PC-9 (cell line): ENCODE measurements around the gene NUDCD2. TPM values are rescaled to one million over a fixed set of nuclear protein-coding genes. Genes with fewer than 3 reads are reported as not detected.

Experiments used
- Bru-seq: library from RNA; stranded (reverse); fragments of 400-500 nt; gene quantifications from one replicate; lab custom pipeline; 2021; lab: Mats Ljungman, UMichigan
- BruChase-seq, 2 experiments: library from RNA; stranded (reverse); fragments of 400-500 nt; gene quantifications; one replicate each; lab custom pipeline; 2021; lab: Mats Ljungman, UMichigan
- BruUV-seq: library from RNA; stranded (reverse); fragments of 400-500 nt; replicated peaks from 2 replicates; lab custom pipeline; 2021; lab: Mats Ljungman, UMichigan
- CTCF ChIA-PET: fragments of 300-600 bp; sonication (Branson Sonifier 250); formaldehyde crosslinking; loops from one replicate; lab custom pipeline; 2022; ENCODE audit warnings: antibody characterized with exemption; lab: Charles Lee
- POLR2A ChIA-PET: fragments of 300-600 bp; sonication (Branson Sonifier 250); formaldehyde crosslinking; loops from one replicate; lab custom pipeline; 2022; ENCODE audit warnings: antibody characterized with exemption; ENCODE audit not compliant: unreplicated experiment; lab: Charles Lee
- DNase-seq, 2 experiments: peaks; one replicate each; pipeline versions ENCODE4 v3.0.0 to v3.0.0-alpha.2; 2015 to 2022; ENCODE audit warnings: mixed read lengths in 1 of 2
- H2AFZ ChIP-seq: fragments of 200-600 bp; sonication (generic); 2 replicates; pipeline ENCODE4 v1.8.1; 2017; ENCODE audit warnings: antibody characterized with exemption
- H3F3A ChIP-seq: fragments of 200-600 bp; sonication (generic); 2 replicates; pipeline ENCODE4 v1.8.1; 2017; ENCODE audit warnings: antibody characterized with exemption, mild to moderate bottlenecking, low read depth; ENCODE audit not compliant: insufficient read depth
- H3K27ac ChIP-seq: fragments of 200-600 bp; sonication (generic); 2 replicates; pipeline ENCODE4 v1.6.1; 2016; ENCODE audit warnings: mixed run types
- H3K27me3 ChIP-seq: fragments of 200-600 bp; sonication (generic); 2 replicates; pipeline ENCODE4 v1.6.1; 2016; ENCODE audit warnings: low read depth, mixed run types; ENCODE audit not compliant: insufficient read depth
- H3K36me3 ChIP-seq: fragments of 200-600 bp; sonication (generic); 2 replicates; pipeline ENCODE4 v1.6.1; 2016; ENCODE audit warnings: low read depth, mixed run types
- H3K4me1 ChIP-seq: fragments of 200-600 bp; sonication (generic); replicated peaks from 2 replicates; pipeline ENCODE4 v1.6.1; 2016; ENCODE audit warnings: mixed run types; ENCODE audit not compliant: insufficient read depth
- H3K4me2 ChIP-seq: fragments of 200-600 bp; sonication (generic); 2 replicates; pipeline ENCODE4 v1.6.1; 2017; ENCODE audit warnings: mixed run types
- H3K4me3 ChIP-seq: fragments of 200-600 bp; sonication (generic); 2 replicates; pipeline ENCODE4 v1.6.1; 2016; ENCODE audit warnings: mixed run types
- H3K79me2 ChIP-seq: fragments of 200-600 bp; sonication (generic); 2 replicates; pipeline ENCODE4 v1.6.1; 2017; ENCODE audit warnings: low read depth, mixed run types
- H3K9me2 ChIP-seq: fragments of 200-600 bp; sonication (generic); 2 replicates; pipeline ENCODE4 v1.8.1; 2017; ENCODE audit warnings: mild to moderate bottlenecking; ENCODE audit not compliant: insufficient read depth
- H3K9me3 ChIP-seq: fragments of 200-600 bp; sonication (generic); 2 replicates; pipeline ENCODE4 v1.8.1; 2016; ENCODE audit warnings: low read depth; ENCODE audit not compliant: insufficient read depth
- H4K20me1 ChIP-seq: fragments of 200-600 bp; sonication (generic); 2 replicates; pipeline ENCODE4 v1.8.1; 2017; ENCODE audit not compliant: insufficient read depth
- CTCF ChIP-seq: fragments of 200-600 bp; sonication (generic); conservative IDR thresholded peaks from 2 replicates; pipeline ENCODE4 v1.6.1; 2017; ENCODE audit warnings: mixed run types, antibody characterized with exemption, mild to moderate bottlenecking, moderate library complexity
- EZH2 ChIP-seq: fragments of 200-600 bp; sonication (generic); IDR thresholded peaks from 2 replicates; pipeline ENCODE4 v1.8.0; 2017; ENCODE audit warnings: antibody characterized with exemption, low read depth
- intact Hi-C: fragments of 100-400 bp; cut with micrococcal nuclease; formaldehyde crosslinking; loops from one replicate; pipeline ENCODE4 v1.10.0; 2022; ENCODE audit not compliant: unreplicated experiment
- long read RNA-seq: library from polyadenylated mRNA; stranded (forward); transcript quantifications from one replicate; pipeline ENCODE4 v2.0.0, GENCODE V29; 2022
- total RNA-seq: library from RNA; stranded (reverse); gene quantifications from 2 replicates; pipeline ENCODE4 v1.2.3, GENCODE V29; 2021

Gene NUDCD2
- total RNA-seq (68.6 and 71.6 TPM in 2 replicates), Bru-seq, nascent RNA (percentile 80 among the genes with signal in this experiment), BruChase-seq, experiment 1, labeled RNA remaining after a 2-hour chase (percentile 71 among the genes with signal in this experiment), BruChase-seq, experiment 2, labeled RNA remaining after a 6-hour chase (percentile 82 among the genes with signal in this experiment)
- long read RNA-seq, full-length matches to known transcripts = 259 of 287 reads
- long read RNA-seq, partial matches to known transcripts = 7 of 287 reads
- long read RNA-seq, other reads (novel, unspliced or antisense) = 21 of 287 reads

GRCh38 chr5:163459819-163460561 is at the start of gene NUDCD2:
Gene NUDCD2 (minus strand): TSS chr5:163460102. CDS start chr5:163460050, 52 bp downstream.
- POLR2A ChIA-PET = interaction anchor here (0.6 to 2.6 kb wide), 9 partner anchors 14 to 535 kb away, joined by 3 to 38 read pairs (median 6); partner anchors contain the start of genes CCNG1 and MAT2B
- H3K36me3 ChIP-seq = peaks cover 6% of the 10 kb centered on the region
- H3K4me3 ChIP-seq = peak within 1 kb of the TSS; percentile 97
- H3K4me1 ChIP-seq = peaks cover 36% of the 10 kb centered on the region
- no peaks in the 10 kb centered on the region for H3K9me3 ChIP-seq
- peak within 1 kb of the TSS; percentile 98 for H3K4me2 ChIP-seq
- H3F3A ChIP-seq = peaks cover 32% of the 10 kb centered on the region
- H2AFZ ChIP-seq = peak within 1 kb of the TSS; percentile 93
- BruUV-seq = no TSS peak
- TF ChIP-seq CTCF (no peak; the same call in 1 of the 2 replicates), EZH2 (no peak)
- H4K20me1 ChIP-seq = no peaks in the 10 kb centered on the region
- no peaks in the 10 kb centered on the region for H3K9me2 ChIP-seq
- DNase-seq = peak; percentile 91 to 96
- peaks cover 71% of the 10 kb centered on the region for H3K79me2 ChIP-seq
- H3K27ac ChIP-seq = peak within 1 kb of the TSS; percentile 95
- intact Hi-C loops = loop anchor here (1.0 to 2.0 kb wide), 2 partner anchors 23 to 45 kb away; partner anchors contain the start of genes CCNG1 and MAT2B
- CTCF ChIA-PET = interaction anchor here (0.6 to 1.2 kb wide), 4 partner anchors 9 to 1493 kb away, joined by 3 to 13 read pairs (median 6); no protein-coding TSS in a partner anchor
- no peaks in the 10 kb centered on the region for H3K27me3 ChIP-seq

GRCh38 chr5:163509291-163509951 is 49.5 kb upstream of the NUDCD2 start:
- Histone ChIP-seq H3K27me3 (no peaks in the 10 kb centered on the region), H3K79me2 (peaks cover 66% of the 10 kb centered on the region), H3F3A (peaks cover 6% of the 10 kb centered on the region), H4K20me1 (0 out of 2 replicates have a peak, but pooled peaks cover 18% of the 10 kb centered on the region), H2AFZ (no peak overlapping the region), H3K9me2 (no peaks in the 10 kb centered on the region), H3K36me3 (peaks cover 13% of the 10 kb centered on the region; the same call in 1 of the 2 replicates), H3K4me1 (peaks cover 9% of the 10 kb centered on the region; the same call in 1 of the 2 replicates), H3K9me3 (no peaks in the 10 kb centered on the region), H3K27ac (no peak overlapping the region), H3K4me2 (no peak overlapping the region), H3K4me3 (no peak overlapping the region)
- DNase-seq = no peak
- BruUV-seq = no TSS peak
- POLR2A ChIA-PET = interaction anchor here (0.7 kb wide), 1 partner anchor 61 kb away, joined by 4 read pairs; no protein-coding TSS in a partner anchor
- TF ChIP-seq CTCF (no peak), EZH2 (no peak)
- intact Hi-C loops = no loop called here
- CTCF ChIA-PET = no interaction called here

DNA sequence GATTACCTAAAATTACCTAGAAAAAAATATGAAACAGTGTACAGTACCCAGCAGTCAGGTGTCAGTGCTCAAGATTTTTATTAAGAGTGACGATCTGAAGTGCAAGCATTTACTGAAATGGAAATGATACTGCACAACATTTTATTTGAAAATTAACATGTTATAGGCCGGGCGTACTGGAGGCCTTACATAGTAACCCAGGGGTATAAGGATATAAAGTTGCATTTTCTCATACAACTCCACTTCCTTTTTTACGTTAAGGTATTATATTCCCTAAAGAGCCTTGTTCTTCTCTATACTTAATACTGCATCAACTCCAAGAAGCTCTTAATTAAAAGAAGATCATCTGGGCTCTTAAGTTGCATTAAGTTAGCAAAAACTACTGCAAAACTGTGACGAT is 48.9 kb upstream of the NUDCD2 start:
- BruUV-seq = no TSS peak
- no peak overlapping the region for H3K4me2 ChIP-seq
- peaks cover 66% of the 10 kb centered on the region for H3K79me2 ChIP-seq
- peaks cover 9% of the 10 kb centered on the region; the same call in 1 of the 2 replicates for H3K36me3 ChIP-seq
- intact Hi-C loops = no loop called here
- no peaks in the 10 kb centered on the region for H3K9me2 ChIP-seq
- TF ChIP-seq CTCF (no peak), EZH2 (no peak)
- H3F3A ChIP-seq = peaks cover 10% of the 10 kb centered on the region
- H3K9me3 ChIP-seq = no peaks in the 10 kb centered on the region
- DNase-seq = no peak
- H3K4me1 ChIP-seq = peaks cover 13% of the 10 kb centered on the region; the same call in 1 of the 2 replicates
- ChIA-PET CTCF (no interaction called here), POLR2A (no interaction called here)
- no peaks in the 10 kb centered on the region for H3K27me3 ChIP-seq
- 0 out of 2 replicates have a peak, but pooled peaks cover 18% of the 10 kb centered on the region for H4K20me1 ChIP-seq
- H3K27ac ChIP-seq = no peak overlapping the region
- H3K4me3 ChIP-seq = no peak overlapping the region
- H2AFZ ChIP-seq = no peak overlapping the region
